Psoas muscle (tissue), 8 donors: ENCODE measurements around the gene PRKAB2. TPM values are rescaled to one million over a fixed set of nuclear protein-coding genes. Genes with fewer than 3 reads are reported as not detected.
"Not testable (repeated sequence)": the region's sequence is repeated elsewhere in the genome, so short reads cannot be mapped to it uniquely, and the experiment has no call there.

ENCODE experiments used
- ATAC-seq, 4 donors: fragments of 200-7000 bp; cut with Tn5 transposase; one replicate each; pipeline ENCODE4 v1.9.1; 2020; ENCODE audit warnings: moderate library complexity in 3 of 4, mild to moderate bottlenecking in 2 of 4
- DNase-seq, 2 donors: peaks; one replicate each; pipeline ENCODE4 v3.0.0-alpha.2; 2020
- H3K27ac ChIP-seq: fragments of 200-600 bp; one replicate; pipeline ENCODE4 v1.8.0; 2022
- H3K27me3 ChIP-seq, 3 donors: fragments of 200-600 bp in 1 of 3; one replicate each; pipeline versions ENCODE4 v1.6.1 to v1.8.0; 2013 to 2022; ENCODE audit warnings: low read length in 2 of 3, mild to moderate bottlenecking in 2 of 3, moderate library complexity in 1 of 3; ENCODE audit not compliant: insufficient read depth in 3 of 3
- H3K36me3 ChIP-seq, 2 donors: fragments of 200-600 bp in 1 of 2; one replicate each; pipeline versions ENCODE4 v1.6.1 to v1.8.0; 2013 to 2022; ENCODE audit warnings: low read depth in 1 of 2, mild to moderate bottlenecking in 1 of 2, moderate library complexity in 1 of 2; ENCODE audit not compliant: insufficient read depth in 1 of 2
- H3K4me1 ChIP-seq: fragments of 200-600 bp; one replicate; pipeline ENCODE4 v1.8.0; 2022
- H3K4me3 ChIP-seq: fragments of 200-600 bp; one replicate; pipeline ENCODE4 v1.8.0; 2022; ENCODE audit warnings: mild to moderate bottlenecking
- H3K9me3 ChIP-seq: fragments of 200-600 bp; one replicate; pipeline ENCODE4 v1.8.0; 2022
- WGBS, 3 donors: extraction: QIAGEN DNeasy Blood & Tissue Kit; methylation state at CpG; one replicate each; pipeline versions ENCODE4 v1.1.6 to v1.1.7; 2013; 5-methylcytosine and 5-hydroxymethylcytosine counted together
- intact Hi-C, 2 donors: fragments of 100-400 bp; cut with DNase I; formaldehyde crosslinking; loops; one replicate each; pipeline versions ENCODE4 v1.11.0 to v1.14.2; 2022
- polyA plus RNA-seq, 3 donors: library from polyadenylated mRNA; stranded (reverse); fragments of 200-250 nt; gene quantifications; one replicate each; pipeline ENCODE4 v1.2.3, GENCODE V29; 2013
- total RNA-seq, 4 donors: library from RNA; stranded (reverse); fragmentation: NEBNext Ultra II Directional in 2 of 4; extraction: Animal tissue kit (Norgen Biotek cat#: 25700) in 2 of 4; gene quantifications; one replicate each; pipeline versions ENCODE4 v1.2.1 to v1.2.4, GENCODE V29; 2021 to 2023
- TF ChIP-seq, protein P1 (sequence below): fragments of 200-600 bp; IDR thresholded peaks from one replicate; pipeline ENCODE4 v1.8.0; 2022; ENCODE audit warnings: antibody characterized with exemption
- donor health status: healthy with polysubstance abuse.
- donor health status: DM: no; HTN: no; CAD: no; lungs with moderate emphysema.
- donor health status: Bipolar disorder and iron deficiency.
- donor health status: healthy.
- donor health status: DM: yes; HTN: yes; CAD: no.
- donor health status: DM: no; HTN: no; CAD: no.
- donor health status: DM: no; HTN: no; CAD: no.
- donor health status: DM: yes; HTN: yes; CAD: no.

PRKAB2 gene
- total and polyA plus RNA-seq, 7 donors: 14.1 to 77.7 (median 51.0) TPM

DNA sequence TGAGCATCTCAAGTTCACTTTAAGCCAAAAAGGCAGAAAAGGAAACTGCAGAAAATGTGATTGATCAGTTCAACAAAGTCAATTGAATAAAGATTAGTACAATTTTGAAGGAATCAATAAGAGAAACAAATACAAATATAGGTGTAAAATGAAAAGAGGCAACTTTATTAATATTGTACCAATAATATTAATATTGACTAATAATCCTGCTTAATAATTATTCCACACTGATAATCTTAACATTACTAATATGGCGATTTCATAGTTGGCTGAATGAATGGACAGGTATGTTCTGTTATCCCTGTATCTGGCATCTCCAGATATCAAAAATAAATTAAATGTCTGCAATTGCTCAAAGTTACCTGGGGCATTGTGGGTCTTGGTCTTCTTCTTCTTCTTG is 61.8 kb downstream of the PRKAB2 start:
- no peak overlapping the region for H3K27ac ChIP-seq
- WGBS, 3 donors: 89 to 93% (median 91%) methylated on average over 1 of the region's 1 CpG
- no peaks in the 10 kb centered on the region for H3K9me3 ChIP-seq
- H3K4me3 ChIP-seq: no peak overlapping the region
- H3K27me3 ChIP-seq: peaks cover 0 to 4% (median 2%) of the 10 kb centered on the region in 3 donors
- no peaks in the 10 kb centered on the region for H3K36me3 ChIP-seq
- TF ChIP-seq, protein P1, sequence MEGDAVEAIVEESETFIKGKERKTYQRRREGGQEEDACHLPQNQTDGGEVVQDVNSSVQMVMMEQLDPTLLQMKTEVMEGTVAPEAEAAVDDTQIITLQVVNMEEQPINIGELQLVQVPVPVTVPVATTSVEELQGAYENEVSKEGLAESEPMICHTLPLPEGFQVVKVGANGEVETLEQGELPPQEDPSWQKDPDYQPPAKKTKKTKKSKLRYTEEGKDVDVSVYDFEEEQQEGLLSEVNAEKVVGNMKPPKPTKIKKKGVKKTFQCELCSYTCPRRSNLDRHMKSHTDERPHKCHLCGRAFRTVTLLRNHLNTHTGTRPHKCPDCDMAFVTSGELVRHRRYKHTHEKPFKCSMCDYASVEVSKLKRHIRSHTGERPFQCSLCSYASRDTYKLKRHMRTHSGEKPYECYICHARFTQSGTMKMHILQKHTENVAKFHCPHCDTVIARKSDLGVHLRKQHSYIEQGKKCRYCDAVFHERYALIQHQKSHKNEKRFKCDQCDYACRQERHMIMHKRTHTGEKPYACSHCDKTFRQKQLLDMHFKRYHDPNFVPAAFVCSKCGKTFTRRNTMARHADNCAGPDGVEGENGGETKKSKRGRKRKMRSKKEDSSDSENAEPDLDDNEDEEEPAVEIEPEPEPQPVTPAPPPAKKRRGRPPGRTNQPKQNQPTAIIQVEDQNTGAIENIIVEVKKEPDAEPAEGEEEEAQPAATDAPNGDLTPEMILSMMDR: no peak
- DNase-seq (no peak), ATAC-seq (no peak)
- intact Hi-C loops: no loop called here
- H3K4me1 ChIP-seq: no peaks in the 10 kb centered on the region

DNA sequence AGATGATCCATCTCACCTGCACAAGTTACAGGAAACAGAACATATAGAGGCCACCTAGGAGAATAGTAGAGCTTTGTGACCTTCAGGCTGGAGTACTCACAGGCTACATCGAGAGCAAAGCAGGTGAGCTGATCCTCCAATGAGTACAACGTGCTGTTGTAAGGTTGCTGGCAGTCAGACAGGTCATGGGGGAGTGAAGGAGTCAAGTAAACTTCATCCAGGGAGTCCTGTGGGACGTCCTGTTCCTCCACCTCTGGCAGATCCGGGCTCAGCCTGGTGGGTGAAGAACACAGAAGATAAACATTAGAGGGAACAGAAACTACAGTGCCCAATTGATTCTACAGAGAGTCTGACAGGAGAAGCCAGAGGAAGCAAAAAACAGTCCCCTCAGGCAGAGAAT is 62.5 kb downstream of the PRKAB2 start:
- WGBS, 3 donors: 50 to 59% (median 55%) methylated on average over 4 of the region's 4 CpGs
- Histone ChIP-seq H3K9me3 (no peaks in the 10 kb centered on the region), H3K27me3 (peaks cover 0 to 4% (median 2%) of the 10 kb centered on the region in 3 donors), H3K36me3 (no peaks in the 10 kb centered on the region), H3K27ac (no peak overlapping the region), H3K4me3 (no peak overlapping the region), H3K4me1 (no peaks in the 10 kb centered on the region)
- intact Hi-C loops: no loop called here
- ATAC-seq (no peak), DNase-seq (no peak)
- TF ChIP-seq, protein P1: no peak

DNA sequence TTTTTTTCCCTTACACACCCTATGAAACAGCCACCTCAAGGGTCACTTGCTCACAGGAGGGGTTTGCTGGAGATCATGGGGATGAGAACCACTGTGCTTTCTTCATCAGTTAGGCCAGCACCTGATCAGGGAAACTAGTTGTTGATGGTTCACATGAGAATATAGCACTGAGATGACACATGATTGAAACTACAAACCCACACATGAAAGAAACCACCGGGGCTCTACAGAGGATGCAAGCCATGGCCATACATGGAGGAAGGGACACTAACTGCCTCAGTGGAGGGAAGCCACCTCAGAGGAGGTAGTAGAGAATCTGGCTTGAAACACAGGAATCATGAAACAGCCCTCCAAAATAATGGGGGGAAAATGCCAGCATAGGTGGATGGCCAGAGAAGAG is 63.2 kb downstream of the PRKAB2 start:
- H3K9me3 ChIP-seq: no peaks in the 10 kb centered on the region
- peaks cover 0 to 4% (median 2%) of the 10 kb centered on the region in 3 donors for H3K27me3 ChIP-seq
- TF ChIP-seq, protein P1: no peak
- WGBS, 3 donors: 78 to 96% (median 79%) methylated on average over 1 of the region's 1 CpG
- intact Hi-C loops: no loop called here
- H3K36me3 ChIP-seq: no peaks in the 10 kb centered on the region
- ATAC-seq (no peak), DNase-seq (no peak)
- no peaks in the 10 kb centered on the region for H3K4me1 ChIP-seq
- H3K27ac ChIP-seq: no peak overlapping the region
- H3K4me3 ChIP-seq: no peak overlapping the region

DNA sequence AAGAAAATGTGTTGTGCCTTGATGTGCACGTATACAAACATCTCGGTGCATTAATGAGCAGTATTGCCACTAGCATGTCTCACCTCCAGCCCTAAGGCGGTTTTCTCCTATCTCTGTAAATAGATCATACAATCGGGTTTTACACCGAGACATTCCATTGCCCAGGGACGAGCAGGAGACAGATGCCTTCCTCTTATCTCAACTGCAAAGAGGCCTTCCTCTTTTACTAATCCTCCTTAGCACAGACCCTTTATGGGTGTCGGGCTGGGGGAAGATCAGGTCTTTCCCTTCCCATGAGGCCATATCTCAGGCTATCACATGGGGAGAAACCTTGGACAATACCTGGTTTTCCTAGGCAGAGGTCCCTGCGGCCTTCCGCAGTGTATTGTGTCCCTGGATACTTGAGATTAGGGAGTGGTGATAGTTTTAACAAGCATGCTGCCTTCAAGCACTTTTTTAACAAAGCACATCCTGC is 65.8 kb downstream of the PRKAB2 start:
- intact Hi-C loops, H3K27ac ChIP-seq, H3K4me1 ChIP-seq, H3K27me3 ChIP-seq, H3K36me3 ChIP-seq, H3K4me3 ChIP-seq, ATAC-seq, DNase-seq, H3K9me3 ChIP-seq: not testable (repeated sequence)
- WGBS, 3 donors: 74 to 79% (median 79%) methylated on average over 9 of the region's 9 CpGs

DNA sequence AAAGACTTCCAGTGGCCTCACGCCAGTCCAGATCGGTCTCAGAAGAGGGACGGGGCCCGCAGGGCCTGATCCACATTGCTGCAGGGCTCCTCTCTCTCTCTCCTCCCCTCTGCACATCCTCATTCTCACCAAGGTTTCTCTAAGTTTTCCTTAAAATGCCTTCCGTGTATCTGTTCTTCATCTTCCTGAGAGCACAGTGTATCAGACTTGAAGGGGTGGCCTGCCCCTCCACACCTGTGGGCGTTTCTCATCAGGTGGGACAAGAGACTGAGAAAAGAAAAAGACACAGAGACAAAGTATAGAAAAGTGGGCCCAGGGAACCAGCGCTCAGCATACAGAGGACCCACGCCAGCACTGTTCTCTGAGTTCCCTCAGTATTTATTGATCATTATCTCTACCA is 66.4 kb downstream of the PRKAB2 start:
- intact Hi-C loops: no loop called here
- Histone ChIP-seq H3K36me3 (no peaks in the 10 kb centered on the region), H3K4me1 (no peaks in the 10 kb centered on the region), H3K27me3 (peaks cover 0 to 4% (median 2%) of the 10 kb centered on the region in 3 donors), H3K27ac (no peak overlapping the region), H3K9me3 (no peaks in the 10 kb centered on the region), H3K4me3 (no peak overlapping the region)
- TF ChIP-seq, protein P1: no peak
- ATAC-seq: no peak
- DNase-seq: no peak
- WGBS, 3 donors: 77 to 87% (median 80%) methylated on average over 8 of the region's 8 CpGs

Other genes with a start within 250 kb of the PRKAB2 start
- gene NBPF12, start 234.1 kb downstream of the PRKAB2 start, total RNA-seq: 1 to 10 TPM; 1.6 to 2.7 (median 2.2) TPM
- 1 to 10 TPM; 1.1 to 2.7 (median 2.0) TPM for gene NBPF12, start 234.1 kb downstream of the PRKAB2 start, polyA plus RNA-seq
- 1 to 10 TPM in 1 of 4 donors, under 1 TPM in 3; 0.30 to 1.4 (median 0.92) TPM for gene FMO5, start 52.9 kb upstream of the PRKAB2 start, total RNA-seq
- under 1 TPM; 0.35 to 0.53 (median 0.47) TPM for gene FMO5, start 52.9 kb upstream of the PRKAB2 start, polyA plus RNA-seq
- 10 to 100 TPM; 15.9 to 20.5 (median 18.9) TPM for gene CHD1L, start 70.2 kb upstream of the PRKAB2 start, total RNA-seq
- gene CHD1L, start 70.2 kb upstream of the PRKAB2 start, polyA plus RNA-seq: 10 to 100 TPM in 2 of 3 donors, 1 to 10 TPM in 1; 4.8 to 11.6 (median 10.9) TPM